GM12891 (cell line): ENCODE measurements around the gene MICU1.
A peak's percentile ranks its signal among the peaks of the same experiment; 100 is the strongest.
"Not testable (repeated sequence)": the region's sequence is repeated elsewhere in the genome, so short reads cannot be mapped to it uniquely, and the experiment has no call there.

Experiments
- DNase-seq: peaks from one replicate; pipeline ENCODE4 v3.0.0; 2011; ENCODE audit warnings: low spot score; ENCODE audit not compliant: insufficient read length
- FAIRE-seq: peaks from 2 replicates; lab custom pipeline; 2011; peaks lifted over from hg19 to GRCh38; lab: Jason Lieb, UNC
- PAX5 ChIP-seq: IDR thresholded peaks from 2 replicates; pipeline ENCODE4 v1.6.1; 2011; ENCODE audit warnings: low read length, moderate library complexity, mild to moderate bottlenecking; ENCODE audit not compliant: insufficient read depth, severe bottlenecking
- POLR2A ChIP-seq: IDR thresholded peaks from 2 replicates; pipeline ENCODE4 v1.6.1; 2011; ENCODE audit warnings: low read depth, low read length, control low read depth
- POLR2AphosphoS5 ChIP-seq: IDR thresholded peaks from 2 replicates; pipeline ENCODE4 v1.6.1; 2011; ENCODE audit warnings: low read depth, low read length, control low read depth
- POU2F2 ChIP-seq: IDR thresholded peaks from 2 replicates; pipeline ENCODE4 v1.6.1; 2011; ENCODE audit warnings: low read depth, mild to moderate bottlenecking, control low read depth, low read length, moderate library complexity
- SPI1 ChIP-seq: IDR thresholded peaks from 2 replicates; pipeline ENCODE4 v1.6.1; 2011; ENCODE audit warnings: low read depth, low read length, control low read depth
- TAF1 ChIP-seq: IDR thresholded peaks from 2 replicates; pipeline ENCODE4 v1.6.1; 2011; ENCODE audit warnings: low read depth, low read length, control low read depth

Gene MICU1

DNA sequence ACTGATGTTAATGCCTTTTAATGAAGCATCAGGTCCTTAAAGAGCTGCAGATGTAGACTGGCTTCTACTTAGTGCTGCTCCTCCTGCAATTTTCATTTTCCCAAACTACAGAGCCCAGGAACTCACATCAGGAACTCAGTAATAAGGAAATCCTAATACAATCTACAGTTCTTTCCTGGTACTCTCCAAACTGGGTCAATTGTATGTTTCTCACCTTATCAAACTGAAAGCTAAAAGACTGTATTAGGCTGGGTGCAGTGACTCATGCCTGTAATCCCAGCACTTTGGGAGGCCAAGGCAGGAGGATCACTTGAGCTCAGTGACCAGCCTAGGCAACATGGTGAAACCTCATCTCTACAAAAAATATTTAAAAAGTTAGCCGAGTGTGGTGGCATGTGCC is 216.7 kb downstream of the MICU1 start:
- DNase-seq (no peak), FAIRE-seq (no peak)
- no peak for TF ChIP-seq POU2F2
- TF ChIP-seq TAF1: no peak

DNA sequence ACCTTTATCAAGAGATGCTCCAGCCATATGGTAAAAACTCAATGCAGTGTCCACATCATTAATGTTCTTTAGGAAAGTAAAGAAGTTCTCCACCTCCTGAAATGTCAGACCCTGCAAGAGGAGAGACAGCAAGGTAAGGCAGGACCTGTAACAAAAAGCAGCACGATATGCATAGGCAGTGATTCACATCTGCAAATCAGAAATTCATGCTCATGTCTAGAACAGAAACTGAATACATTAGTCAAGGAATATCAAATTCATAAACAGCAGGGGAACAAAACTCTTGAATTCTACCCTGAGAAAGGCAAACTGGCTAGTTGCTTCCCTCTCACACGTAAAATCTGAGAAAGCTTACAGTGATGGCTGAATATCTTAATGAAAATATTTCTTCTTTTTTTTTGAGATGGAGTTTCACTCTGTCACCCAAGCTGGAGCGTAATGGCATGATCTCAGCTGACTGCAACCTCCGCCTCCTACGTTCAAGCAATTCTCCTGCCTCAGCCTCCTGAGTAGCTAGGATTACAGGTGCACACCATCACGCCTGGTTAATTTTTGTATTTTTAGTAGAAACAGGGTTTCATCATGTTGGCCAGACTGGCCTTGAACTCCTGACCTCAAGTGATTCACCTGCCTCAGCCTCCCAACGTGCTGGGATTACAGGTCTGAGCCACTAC is 217.8 kb downstream of the MICU1 start:
- TF ChIP-seq PAX5: no peak
- TF ChIP-seq TAF1: no peak
- TF ChIP-seq POU2F2: peak; percentile 25; the same call in 1 of the 2 replicates
- no peak for TF ChIP-seq POLR2AphosphoS5
- DNase-seq (no peak), FAIRE-seq (peak; percentile 71)

DNA sequence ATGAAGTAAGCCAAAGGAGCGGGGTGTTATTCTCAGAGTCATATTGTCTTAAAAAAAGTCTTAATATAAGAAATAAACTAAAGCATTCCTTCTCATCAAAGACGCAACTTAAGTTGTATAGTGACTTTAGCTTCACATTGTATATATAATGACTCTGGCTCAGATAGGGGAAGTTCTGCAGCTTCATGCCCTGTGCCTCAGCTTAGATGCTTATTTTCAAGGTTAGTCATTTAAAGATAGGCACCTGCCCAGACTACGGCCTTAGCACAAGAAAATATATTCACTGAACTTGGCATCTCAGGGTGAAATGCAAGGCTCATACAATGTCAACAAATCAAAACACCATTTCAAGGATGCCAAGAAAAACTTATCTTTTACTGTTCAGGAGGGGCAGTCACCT is 218.4 kb downstream of the MICU1 start:
- no peak for TF ChIP-seq POLR2AphosphoS5
- TF ChIP-seq POLR2A: no peak
- no peak for TF ChIP-seq PAX5
- no peak for TF ChIP-seq TAF1
- TF ChIP-seq POU2F2: no peak
- TF ChIP-seq SPI1: no peak
- FAIRE-seq: peak; percentile 83
- no peak for DNase-seq

DNA sequence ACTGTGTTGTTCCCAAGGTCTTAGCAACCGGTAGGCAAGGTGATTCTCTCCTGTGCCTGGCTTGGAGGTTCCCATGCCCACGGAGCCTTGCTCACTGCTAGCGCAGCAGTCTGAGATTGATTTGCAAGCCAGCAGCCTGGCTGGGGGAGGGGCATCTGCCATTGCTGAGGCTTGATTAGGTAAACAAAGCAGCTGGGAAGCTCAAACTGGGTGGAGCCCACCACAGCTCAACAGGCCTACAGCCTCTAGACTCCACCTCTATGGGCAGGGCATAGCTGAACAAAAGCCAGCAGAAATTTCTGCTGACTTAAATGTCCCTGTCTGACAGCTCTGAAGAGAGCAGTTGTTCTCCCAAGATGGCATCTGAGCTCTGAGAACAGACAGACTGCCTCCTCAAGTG is 230.3 kb downstream of the MICU1 start:
- not testable (repeated sequence) for FAIRE-seq, DNase-seq

DNA sequence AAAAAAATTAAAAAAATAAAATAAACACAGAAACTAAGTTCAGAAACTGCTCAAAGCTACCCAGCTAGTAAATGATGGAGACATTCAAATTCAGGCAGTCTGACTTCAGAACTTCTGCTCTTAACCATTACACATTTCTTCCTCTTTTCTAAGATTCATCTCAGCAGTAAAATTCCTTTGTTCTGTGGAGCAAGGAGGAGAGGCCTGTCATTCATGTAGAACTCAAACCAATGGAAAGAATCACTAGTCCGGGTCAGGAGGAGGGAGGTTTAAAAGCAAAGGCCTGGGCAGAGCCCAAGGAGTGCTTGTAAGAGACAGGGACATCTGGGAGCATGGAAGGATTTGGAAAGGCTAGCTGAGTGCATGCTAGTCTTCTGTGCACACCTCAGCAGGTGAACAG is 233.3 kb downstream of the MICU1 start:
- no peak for FAIRE-seq
- TF ChIP-seq TAF1 (no peak), POLR2A (no peak), SPI1 (no peak), PAX5 (no peak), POU2F2 (no peak), POLR2AphosphoS5 (no peak)
- DNase-seq: no peak

DNA sequence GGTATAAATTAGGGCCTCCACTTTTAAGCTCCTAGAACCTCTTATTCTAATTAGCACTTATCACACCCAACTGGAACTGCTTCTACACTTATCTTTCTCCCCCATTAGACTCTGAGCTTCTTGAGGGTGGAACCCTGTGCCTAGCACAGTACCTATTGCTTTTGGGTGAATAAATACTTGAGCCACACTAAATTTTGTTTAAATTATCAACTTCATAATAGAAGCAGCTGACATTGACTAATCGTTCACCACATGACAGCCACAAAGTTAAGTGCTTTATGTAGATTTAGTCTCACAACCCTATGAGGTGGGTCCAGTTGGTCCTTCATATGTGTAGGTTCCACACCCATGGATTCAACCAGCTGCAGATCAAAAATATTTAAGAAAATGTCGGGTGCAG is 235.1 kb downstream of the MICU1 start:
- DNase-seq: no peak
- FAIRE-seq: no peak
- TF ChIP-seq POU2F2 (no peak), POLR2A (no peak), TAF1 (no peak)

DNA sequence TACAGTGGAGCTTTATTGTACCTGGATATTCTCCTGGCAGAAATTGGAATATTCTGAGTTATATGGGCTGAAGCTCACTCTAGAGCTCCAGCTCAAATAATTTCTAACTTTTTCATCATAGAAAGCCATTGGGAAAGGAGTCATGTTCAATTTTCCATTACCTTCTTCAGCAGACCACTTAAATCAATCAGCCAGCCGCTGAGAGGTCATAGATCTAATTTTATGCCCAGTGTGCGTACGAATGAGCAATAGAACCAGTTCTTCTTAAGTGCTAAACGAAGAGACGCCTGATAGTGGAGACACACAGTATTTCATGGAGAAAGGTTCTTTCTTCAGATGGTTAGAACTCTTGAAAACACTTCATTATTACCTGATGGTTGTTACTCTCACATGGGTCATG is 236.2 kb downstream of the MICU1 start:
- FAIRE-seq: no peak
- TF ChIP-seq SPI1 (no peak), PAX5 (no peak), POU2F2 (no peak), TAF1 (no peak), POLR2A (no peak), POLR2AphosphoS5 (no peak)
- no peak for DNase-seq

DNA sequence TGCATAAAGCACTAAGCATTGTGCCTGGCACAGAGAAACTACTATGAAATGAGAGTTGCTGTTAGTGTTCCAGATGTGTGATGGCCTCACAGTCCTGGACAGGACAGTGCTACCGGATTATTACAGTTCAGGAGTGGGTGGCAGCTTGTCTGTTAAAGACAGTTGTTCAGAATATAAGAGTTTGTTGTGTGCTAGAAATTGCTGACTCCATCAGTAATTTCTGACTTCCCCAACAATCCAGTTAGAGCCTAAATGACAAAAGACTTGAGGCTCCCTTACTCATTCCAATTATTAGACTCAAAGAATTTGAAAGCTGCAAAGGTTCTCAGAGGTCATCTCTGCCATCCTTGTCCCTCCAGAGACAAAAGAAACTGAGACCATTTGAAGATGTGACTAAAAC is 236.9 kb downstream of the MICU1 start:
- FAIRE-seq: no peak
- no peak for TF ChIP-seq PAX5
- no peak for TF ChIP-seq POLR2AphosphoS5
- no peak for TF ChIP-seq POLR2A
- TF ChIP-seq SPI1: no peak
- TF ChIP-seq TAF1: no peak
- TF ChIP-seq POU2F2: no peak

DNA sequence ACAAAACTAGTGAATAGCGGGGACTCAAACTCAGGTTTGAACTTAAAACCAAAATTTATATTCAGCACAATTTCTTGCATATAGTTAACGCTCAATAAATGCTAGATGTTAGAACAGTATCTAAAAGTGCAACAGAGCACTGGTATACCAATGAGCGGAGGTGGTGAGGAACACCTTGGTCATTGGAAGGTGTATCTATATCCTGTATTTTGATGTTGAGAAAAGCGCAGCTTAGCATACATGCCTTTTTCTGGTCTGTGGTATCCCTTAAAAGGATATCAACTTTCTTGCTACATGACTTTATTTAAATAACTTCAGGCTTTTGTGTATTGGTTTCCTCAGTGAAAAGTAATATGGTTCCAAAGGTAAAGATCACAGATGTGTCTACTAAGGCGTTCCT is 237.8 kb downstream of the MICU1 start:
- FAIRE-seq (no peak), DNase-seq (no peak)
- TF ChIP-seq POLR2AphosphoS5 (no peak), POU2F2 (no peak), TAF1 (no peak), PAX5 (no peak), SPI1 (no peak), POLR2A (no peak)

More for the DNA sequence above, 236.9 kb downstream of the MICU1 start:
- no peak for DNase-seq

DNA sequence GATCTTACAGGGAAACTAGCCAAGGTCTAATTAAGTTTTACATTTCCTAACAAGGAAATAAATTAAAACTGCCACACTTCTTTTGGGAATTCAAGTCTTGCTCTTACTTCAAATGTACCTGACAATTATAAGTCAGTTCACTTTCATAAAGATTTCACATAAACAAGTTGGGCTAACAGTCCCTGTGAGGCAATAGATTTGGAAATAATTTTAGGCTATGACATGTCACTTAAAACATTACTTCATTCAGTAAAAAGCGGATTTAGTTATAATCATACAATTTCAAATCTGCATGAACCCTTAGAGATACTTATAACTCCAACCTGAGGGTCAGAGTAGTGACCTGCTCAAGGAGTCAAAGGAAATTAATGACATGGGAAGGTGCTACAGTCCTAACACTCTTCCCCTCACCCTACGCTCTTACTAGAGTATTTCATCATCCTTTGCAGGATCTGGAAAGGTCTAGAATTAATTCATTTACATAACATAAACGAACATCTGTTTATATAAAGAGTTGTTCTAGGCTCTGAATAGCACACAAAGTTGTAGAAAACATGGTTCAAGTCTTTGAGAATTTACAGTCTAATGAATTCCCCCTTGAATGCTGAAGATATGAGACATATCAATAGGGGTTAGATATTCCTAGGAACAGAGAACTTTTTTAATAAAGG is 238.8 kb downstream of the MICU1 start:
- FAIRE-seq (no peak), DNase-seq (no peak)
- TF ChIP-seq POU2F2: no peak
- TF ChIP-seq PAX5: no peak
- TF ChIP-seq POLR2AphosphoS5: no peak
- TF ChIP-seq POLR2A: no peak

DNA sequence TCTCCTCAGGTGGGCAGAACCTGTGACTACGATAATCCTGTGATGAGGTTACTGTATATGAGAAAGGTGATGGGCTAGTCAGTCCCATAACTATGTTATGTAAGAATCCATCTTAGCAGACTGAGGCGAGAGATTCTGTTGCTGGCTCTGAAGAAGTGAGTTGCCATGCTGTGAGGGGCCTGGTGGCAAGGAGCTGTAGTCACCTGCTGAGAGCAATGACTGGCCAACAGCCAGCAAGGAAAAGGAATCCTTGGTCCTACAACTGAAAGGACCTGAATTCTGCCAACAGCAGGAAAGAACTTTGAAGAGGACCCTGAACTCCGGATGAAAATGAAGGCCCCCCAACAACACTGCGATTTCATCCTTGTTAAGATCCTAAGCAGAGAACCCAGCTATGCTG is 240.2 kb downstream of the MICU1 start:
- FAIRE-seq (no peak), DNase-seq (no peak)
- TF ChIP-seq SPI1 (no peak), TAF1 (no peak), POU2F2 (no peak), PAX5 (no peak), POLR2A (no peak), POLR2AphosphoS5 (no peak)

DNA sequence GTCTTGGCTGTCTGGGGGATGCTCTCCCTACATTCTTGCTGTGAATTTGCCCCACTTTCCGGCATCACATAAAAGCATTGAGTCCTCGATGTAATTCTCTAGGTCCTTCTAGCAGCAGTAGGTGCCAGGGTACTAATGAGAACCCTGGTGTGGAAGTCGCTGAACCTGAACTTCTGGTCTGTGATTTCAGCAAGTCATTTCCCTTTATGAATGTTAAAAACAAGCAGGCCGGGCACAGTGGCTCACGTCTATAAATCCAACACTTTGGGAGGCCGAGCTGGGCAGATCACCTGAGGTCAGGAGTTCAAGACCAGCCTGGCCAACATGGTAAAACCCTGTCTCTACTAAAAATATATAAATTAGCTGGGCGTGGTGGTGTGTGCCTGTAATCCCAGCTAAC is 240.9 kb downstream of the MICU1 start:
- not testable (repeated sequence) for FAIRE-seq, DNase-seq
